HepG2 (cell line): ENCODE data around the gene IGFALS. TPM values are rescaled to one million over a fixed set of nuclear protein-coding genes. Genes with fewer than 3 reads are reported as not detected.

ENCODE experiments used
- ADNP ChIP-seq: sonication (generic); formaldehyde crosslinking; IDR thresholded peaks from 2 replicates; pipeline ENCODE4 v1.4.0; 2020; ENCODE audit warnings: missing genetic modification reagents
- ATAD3A ChIP-seq: sonication (generic); formaldehyde crosslinking; IDR thresholded peaks from 2 replicates; pipeline ENCODE4 v1.4.0; 2020; ENCODE audit warnings: missing genetic modification reagents
- BRD4 ChIP-seq: sonication (generic); formaldehyde crosslinking; IDR thresholded peaks from 2 replicates; pipeline ENCODE4 v1.4.0; 2020; ENCODE audit warnings: missing genetic modification reagents
- ELF3 ChIP-seq: IDR thresholded peaks from 2 replicates; pipeline ENCODE4 v1.6.1; 2016; ENCODE audit warnings: missing genetic modification reagents, missing compliant biosample characterization
- HDAC6 ChIP-seq: fragments of 200-600 bp; sonication (generic); IDR thresholded peaks from 2 replicates; pipeline ENCODE4 v1.7.0; 2017; ENCODE audit warnings: mild to moderate bottlenecking, antibody characterized with exemption, low read length, low read depth
- ISX ChIP-seq: sonication (generic); formaldehyde crosslinking; conservative IDR thresholded peaks from 2 replicates; pipeline ENCODE4 v1.5.0; 2020; ENCODE audit warnings: missing genetic modification reagents
- NONO ChIP-seq, 2 experiments: fragments of 450-650 bp in 1 of 2; sonication (generic) in 1 of 2; formaldehyde crosslinking in 1 of 2; IDR thresholded peaks in 1 of 2; conservative IDR thresholded peaks in 1 of 2; 2 replicates each; pipeline versions ENCODE4 v1.6.1 to v1.8.0; 2017 to 2022; ENCODE audit warnings: mild to moderate bottlenecking in 1 of 2, missing genetic modification reagents in 1 of 2, moderate library complexity in 1 of 2
- SRSF1 ChIP-seq: fragments of 200-400 bp; formaldehyde crosslinking; optimal IDR thresholded peaks from 2 replicates; pipeline ENCODE3; 2017; ENCODE audit warnings: mild to moderate bottlenecking, low read depth, low read length, moderate library complexity
- TP53 ChIP-seq: sonication (generic); formaldehyde crosslinking; conservative IDR thresholded peaks from 2 replicates; pipeline ENCODE4 v1.4.0; 2020; ENCODE audit warnings: missing genetic modification reagents
- XRCC5 ChIP-seq: fragments of 200-400 bp; formaldehyde crosslinking; optimal IDR thresholded peaks from 2 replicates; pipeline ENCODE3; 2017; ENCODE audit warnings: mild to moderate bottlenecking, low read length
- ZNF136 ChIP-seq: sonication (generic); formaldehyde crosslinking; IDR thresholded peaks from 2 replicates; pipeline ENCODE4 v1.8.1; 2022; ENCODE audit warnings: low read depth, mild to moderate bottlenecking, moderate library complexity, missing genetic modification reagents
- ZNF577 ChIP-seq: sonication (generic); formaldehyde crosslinking; IDR thresholded peaks from 2 replicates; pipeline ENCODE4 v1.4.0; 2020; ENCODE audit warnings: mild to moderate bottlenecking, low read depth, missing genetic modification reagents, borderline replicate concordance
- ZNF652 ChIP-seq: IDR thresholded peaks from 2 replicates; pipeline ENCODE4 v1.6.1; 2016; ENCODE audit warnings: low read depth, borderline replicate concordance
- ZSCAN21 ChIP-seq: sonication (generic); formaldehyde crosslinking; IDR thresholded peaks from 2 replicates; pipeline ENCODE4 v1.8.0; 2022; ENCODE audit warnings: mild to moderate bottlenecking, missing genetic modification reagents, moderate library complexity, borderline replicate concordance
- polyA plus RNA-seq, 8 experiments: library from polyadenylated mRNA; depleted of rRNA in 3 of 8; stranded (reverse) in 7 of 8; unstranded in 1 of 8; fragments of >200 nt; fragmentation: Illumina TruSeq in 4 of 8; extraction: Trizol in 4 of 8; gene quantifications; 2 replicates each; pipeline versions ENCODE4 v1.2.1 to v1.2.3, GENCODE V29; 2011 to 2016; ENCODE audit warnings: low read depth in 4 of 8, missing spikeins in 1 of 8, mixed read lengths in 1 of 8; ENCODE audit not compliant: insufficient read depth in 1 of 8
- total RNA-seq, 5 experiments: library from RNA; depleted of rRNA; stranded (reverse); fragments of >200 nt; fragmentation: Illumina TruSeq; extraction: Trizol; gene quantifications; 2 replicates each; pipeline ENCODE4 v1.2.3, GENCODE V29; 2016; ENCODE audit warnings: low read depth in 1 of 5
- TF ChIP-seq, protein P1 (sequence below): sonication (generic); formaldehyde crosslinking; IDR thresholded peaks from 2 replicates; pipeline ENCODE4 v1.9.0; 2021; ENCODE audit warnings: mild to moderate bottlenecking, missing genetic modification reagents
- TF ChIP-seq, protein P2 (sequence below): sonication (generic); formaldehyde crosslinking; IDR thresholded peaks from 2 replicates; pipeline ENCODE4 v1.4.0; 2020; ENCODE audit warnings: missing genetic modification reagents
- TF ChIP-seq, protein P3 (sequence below): sonication (generic); formaldehyde crosslinking; IDR thresholded peaks from 2 replicates; pipeline ENCODE4 v1.5.1; 2020; ENCODE audit warnings: missing genetic modification reagents, mild to moderate bottlenecking, borderline replicate concordance
- TF ChIP-seq, protein P4 (sequence below): sonication (generic); formaldehyde crosslinking; IDR thresholded peaks from 2 replicates; pipeline ENCODE4 v1.8.0; 2022; ENCODE audit warnings: mild to moderate bottlenecking, missing genetic modification reagents; ENCODE audit not compliant: insufficient replicate concordance

Gene IGFALS
- total and polyA plus RNA-seq, 2 of the 13 experiments (the other 11 are each of a cell fraction or from before 2014, with no cell fraction given): 0.34 to 2.4 TPM

DNA sequence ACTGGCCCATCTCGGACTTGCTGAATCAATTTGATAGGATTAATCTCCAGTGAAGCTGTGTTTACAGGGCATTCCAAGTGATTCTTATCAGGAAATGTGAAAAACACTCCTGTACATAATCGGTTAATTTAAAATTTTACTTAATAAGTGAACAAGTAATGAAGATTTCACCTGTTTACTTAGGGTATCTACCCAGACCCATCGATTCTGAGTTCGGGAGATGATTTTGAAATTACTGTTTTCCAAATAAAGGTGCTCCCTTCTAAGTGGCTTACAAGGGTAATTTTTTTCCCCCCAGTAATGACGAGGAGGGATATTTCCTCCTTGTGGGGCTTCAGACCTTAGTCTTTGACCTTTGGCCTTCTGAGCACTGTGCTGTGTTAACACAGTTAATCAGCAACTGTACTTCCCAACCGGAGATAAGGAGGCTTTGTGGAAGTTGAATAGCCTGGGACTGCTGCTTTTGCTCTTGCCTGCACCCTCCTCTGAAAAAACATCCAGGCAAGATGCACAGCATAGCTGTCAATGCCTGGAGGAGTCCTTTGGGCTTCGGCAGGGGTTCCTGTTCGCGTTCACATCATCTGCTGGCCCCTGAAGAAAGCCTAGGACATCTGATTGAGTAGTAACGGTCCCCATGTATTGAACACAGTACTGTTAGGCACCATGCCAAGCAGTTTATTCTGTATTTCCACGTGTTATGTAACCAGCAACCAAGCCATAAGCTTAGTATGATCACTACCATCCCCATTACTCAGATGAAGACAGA lies 35.3 kb upstream of the IGFALS start (continued):
- TF ChIP-seq ZNF136 (CRISPR knock-in tag) (no peak), ELF3 (CRISPR knock-in tag) (peak; percentile 87), ZSCAN21 (CRISPR knock-in tag) (peak; percentile 43), HDAC6 (no peak), NONO (IDR thresholded peaks at IDR 0.05) (no peak), NONO (CRISPR knock-in tag; conservative IDR thresholded peaks at IDR 0.05) (peak; percentile 64), ADNP (CRISPR knock-in tag) (no peak), SRSF1 (no peak), ZNF577 (no peak), ISX (CRISPR knock-in tag) (no peak), XRCC5 (peak; percentile 43), ATAD3A (CRISPR knock-in tag) (no peak), ZNF652 (CRISPR knock-in tag) (peak; percentile 78), BRD4 (peak; percentile 56; the same call in 1 of the 2 replicates), TP53 (CRISPR knock-in tag) (no peak; the same call in 1 of the 2 replicates)
- TF ChIP-seq, protein P1, sequence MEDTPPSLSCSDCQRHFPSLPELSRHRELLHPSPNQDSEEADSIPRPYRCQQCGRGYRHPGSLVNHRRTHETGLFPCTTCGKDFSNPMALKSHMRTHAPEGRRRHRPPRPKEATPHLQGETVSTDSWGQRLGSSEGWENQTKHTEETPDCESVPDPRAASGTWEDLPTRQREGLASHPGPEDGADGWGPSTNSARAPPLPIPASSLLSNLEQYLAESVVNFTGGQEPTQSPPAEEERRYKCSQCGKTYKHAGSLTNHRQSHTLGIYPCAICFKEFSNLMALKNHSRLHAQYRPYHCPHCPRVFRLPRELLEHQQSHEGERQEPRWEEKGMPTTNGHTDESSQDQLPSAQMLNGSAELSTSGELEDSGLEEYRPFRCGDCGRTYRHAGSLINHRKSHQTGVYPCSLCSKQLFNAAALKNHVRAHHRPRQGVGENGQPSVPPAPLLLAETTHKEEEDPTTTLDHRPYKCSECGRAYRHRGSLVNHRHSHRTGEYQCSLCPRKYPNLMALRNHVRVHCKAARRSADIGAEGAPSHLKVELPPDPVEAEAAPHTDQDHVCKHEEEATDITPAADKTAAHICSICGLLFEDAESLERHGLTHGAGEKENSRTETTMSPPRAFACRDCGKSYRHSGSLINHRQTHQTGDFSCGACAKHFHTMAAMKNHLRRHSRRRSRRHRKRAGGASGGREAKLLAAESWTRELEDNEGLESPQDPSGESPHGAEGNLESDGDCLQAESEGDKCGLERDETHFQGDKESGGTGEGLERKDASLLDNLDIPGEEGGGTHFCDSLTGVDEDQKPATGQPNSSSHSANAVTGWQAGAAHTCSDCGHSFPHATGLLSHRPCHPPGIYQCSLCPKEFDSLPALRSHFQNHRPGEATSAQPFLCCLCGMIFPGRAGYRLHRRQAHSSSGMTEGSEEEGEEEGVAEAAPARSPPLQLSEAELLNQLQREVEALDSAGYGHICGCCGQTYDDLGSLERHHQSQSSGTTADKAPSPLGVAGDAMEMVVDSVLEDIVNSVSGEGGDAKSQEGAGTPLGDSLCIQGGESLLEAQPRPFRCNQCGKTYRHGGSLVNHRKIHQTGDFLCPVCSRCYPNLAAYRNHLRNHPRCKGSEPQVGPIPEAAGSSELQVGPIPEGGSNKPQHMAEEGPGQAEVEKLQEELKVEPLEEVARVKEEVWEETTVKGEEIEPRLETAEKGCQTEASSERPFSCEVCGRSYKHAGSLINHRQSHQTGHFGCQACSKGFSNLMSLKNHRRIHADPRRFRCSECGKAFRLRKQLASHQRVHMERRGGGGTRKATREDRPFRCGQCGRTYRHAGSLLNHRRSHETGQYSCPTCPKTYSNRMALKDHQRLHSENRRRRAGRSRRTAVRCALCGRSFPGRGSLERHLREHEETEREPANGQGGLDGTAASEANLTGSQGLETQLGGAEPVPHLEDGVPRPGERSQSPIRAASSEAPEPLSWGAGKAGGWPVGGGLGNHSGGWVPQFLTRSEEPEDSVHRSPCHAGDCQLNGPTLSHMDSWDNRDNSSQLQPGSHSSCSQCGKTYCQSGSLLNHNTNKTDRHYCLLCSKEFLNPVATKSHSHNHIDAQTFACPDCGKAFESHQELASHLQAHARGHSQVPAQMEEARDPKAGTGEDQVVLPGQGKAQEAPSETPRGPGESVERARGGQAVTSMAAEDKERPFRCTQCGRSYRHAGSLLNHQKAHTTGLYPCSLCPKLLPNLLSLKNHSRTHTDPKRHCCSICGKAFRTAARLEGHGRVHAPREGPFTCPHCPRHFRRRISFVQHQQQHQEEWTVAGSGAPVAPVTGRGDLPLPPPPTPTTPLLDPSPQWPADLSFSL (CRISPR knock-in tag): no peak
- TF ChIP-seq, protein P2, sequence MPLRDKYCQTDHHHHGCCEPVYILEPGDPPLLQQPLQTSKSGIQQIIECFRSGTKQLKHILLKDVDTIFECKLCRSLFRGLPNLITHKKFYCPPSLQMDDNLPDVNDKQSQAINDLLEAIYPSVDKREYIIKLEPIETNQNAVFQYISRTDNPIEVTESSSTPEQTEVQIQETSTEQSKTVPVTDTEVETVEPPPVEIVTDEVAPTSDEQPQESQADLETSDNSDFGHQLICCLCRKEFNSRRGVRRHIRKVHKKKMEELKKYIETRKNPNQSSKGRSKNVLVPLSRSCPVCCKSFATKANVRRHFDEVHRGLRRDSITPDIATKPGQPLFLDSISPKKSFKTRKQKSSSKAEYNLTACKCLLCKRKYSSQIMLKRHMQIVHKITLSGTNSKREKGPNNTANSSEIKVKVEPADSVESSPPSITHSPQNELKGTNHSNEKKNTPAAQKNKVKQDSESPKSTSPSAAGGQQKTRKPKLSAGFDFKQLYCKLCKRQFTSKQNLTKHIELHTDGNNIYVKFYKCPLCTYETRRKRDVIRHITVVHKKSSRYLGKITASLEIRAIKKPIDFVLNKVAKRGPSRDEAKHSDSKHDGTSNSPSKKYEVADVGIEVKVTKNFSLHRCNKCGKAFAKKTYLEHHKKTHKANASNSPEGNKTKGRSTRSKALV (CRISPR knock-in tag): no peak
- TF ChIP-seq, protein P3, sequence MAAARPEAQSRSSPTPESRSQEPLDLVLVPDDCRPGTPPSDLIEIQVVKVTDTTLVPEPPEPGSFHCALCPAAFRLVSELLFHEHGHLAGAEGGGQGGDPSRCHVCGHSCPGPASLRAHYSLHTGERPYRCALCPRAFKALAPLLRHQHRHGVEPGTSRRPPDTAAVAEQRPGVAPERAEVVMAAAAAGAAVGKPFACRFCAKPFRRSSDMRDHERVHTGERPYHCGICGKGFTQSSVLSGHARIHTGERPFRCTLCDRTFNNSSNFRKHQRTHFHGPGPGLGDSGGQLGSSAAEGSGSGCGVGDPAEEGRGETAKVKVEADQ: no peak
- TF ChIP-seq, protein P4, sequence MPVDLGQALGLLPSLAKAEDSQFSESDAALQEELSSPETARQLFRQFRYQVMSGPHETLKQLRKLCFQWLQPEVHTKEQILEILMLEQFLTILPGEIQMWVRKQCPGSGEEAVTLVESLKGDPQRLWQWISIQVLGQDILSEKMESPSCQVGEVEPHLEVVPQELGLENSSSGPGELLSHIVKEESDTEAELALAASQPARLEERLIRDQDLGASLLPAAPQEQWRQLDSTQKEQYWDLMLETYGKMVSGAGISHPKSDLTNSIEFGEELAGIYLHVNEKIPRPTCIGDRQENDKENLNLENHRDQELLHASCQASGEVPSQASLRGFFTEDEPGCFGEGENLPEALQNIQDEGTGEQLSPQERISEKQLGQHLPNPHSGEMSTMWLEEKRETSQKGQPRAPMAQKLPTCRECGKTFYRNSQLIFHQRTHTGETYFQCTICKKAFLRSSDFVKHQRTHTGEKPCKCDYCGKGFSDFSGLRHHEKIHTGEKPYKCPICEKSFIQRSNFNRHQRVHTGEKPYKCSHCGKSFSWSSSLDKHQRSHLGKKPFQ: no peak
